NB4 (cell line): ENCODE results near the gene ARHGAP4.

Experiments
- DNase-seq: peaks from one replicate; pipeline ENCODE4 v3.0.0; 2010; ENCODE audit warnings: low read depth
- H3K4me3 ChIP-seq: one replicate; pipeline ENCODE4 v1.5.1; 2011; ENCODE audit warnings: mild to moderate bottlenecking, low read depth, low read length, moderate library complexity
- MYC ChIP-seq: IDR thresholded peaks from 2 replicates; pipeline ENCODE4 v1.6.1; 2011; ENCODE audit warnings: low read depth, low read length
- POLR2A ChIP-seq: IDR thresholded peaks from 2 replicates; pipeline ENCODE4 v1.6.1; 2011; ENCODE audit warnings: mild to moderate bottlenecking; ENCODE audit not compliant: insufficient read length; ENCODE audit errors: extremely low read depth
- TF ChIP-seq, protein P1 (sequence below): IDR thresholded peaks from 2 replicates; pipeline ENCODE4 v1.6.1; 2011; ENCODE audit warnings: low read depth, low read length
- TF ChIP-seq, protein P2 (sequence below): IDR thresholded peaks from one replicate; pipeline ENCODE4 v1.5.1; 2012; ENCODE audit warnings: low read depth, low read length

The ARHGAP4 gene

DNA sequence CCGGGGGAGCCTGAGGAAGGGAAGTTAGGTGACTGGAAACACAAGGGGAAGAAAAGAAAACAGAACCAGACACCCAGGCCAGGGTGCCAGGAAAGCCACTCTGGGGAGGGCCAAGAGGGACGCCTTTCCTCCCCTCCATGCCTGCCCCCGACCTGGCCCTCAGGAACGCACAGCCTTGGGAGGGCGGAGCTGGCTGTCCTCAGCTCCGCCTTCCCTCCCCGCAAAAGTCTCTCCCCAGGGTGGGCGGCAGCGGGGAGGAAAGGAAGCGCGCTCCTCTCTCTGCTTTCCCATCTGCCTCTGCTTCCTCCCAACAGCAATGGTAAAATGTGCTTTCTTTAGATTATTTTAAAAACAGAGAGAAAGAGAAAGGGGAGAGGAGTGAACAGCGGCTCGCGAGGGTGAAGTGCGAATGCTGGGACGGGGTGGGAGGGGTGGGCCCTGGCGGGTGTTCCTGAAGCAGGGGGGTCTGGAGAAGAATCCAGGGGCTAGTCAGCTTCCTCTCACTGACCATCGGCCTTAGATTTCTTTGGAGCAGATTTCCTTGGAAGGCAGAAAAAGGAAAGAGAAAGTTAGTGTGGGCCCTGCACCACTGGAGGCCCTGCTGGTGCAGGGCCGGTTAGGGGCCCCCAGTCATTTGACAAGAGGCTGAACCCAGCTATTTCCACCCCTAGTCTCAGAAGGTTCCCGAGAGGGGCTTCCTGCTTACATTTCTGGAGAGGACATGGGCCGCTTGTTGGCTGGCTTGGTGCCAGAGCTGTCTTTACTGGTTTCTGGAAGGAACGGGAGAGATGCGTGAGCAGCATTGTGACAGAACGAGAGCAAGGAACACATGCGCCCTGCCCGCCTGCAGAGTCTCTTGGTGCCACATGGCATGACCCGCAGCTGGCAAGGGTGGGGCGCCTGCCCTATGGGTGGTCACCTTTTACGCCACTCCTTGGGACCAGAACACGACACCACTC is 23.1 kb upstream of the ARHGAP4 start:
- TF ChIP-seq, protein P1, sequence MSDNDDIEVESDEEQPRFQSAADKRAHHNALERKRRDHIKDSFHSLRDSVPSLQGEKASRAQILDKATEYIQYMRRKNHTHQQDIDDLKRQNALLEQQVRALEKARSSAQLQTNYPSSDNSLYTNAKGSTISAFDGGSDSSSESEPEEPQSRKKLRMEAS, result no peak
- TF ChIP-seq, protein P2, sequence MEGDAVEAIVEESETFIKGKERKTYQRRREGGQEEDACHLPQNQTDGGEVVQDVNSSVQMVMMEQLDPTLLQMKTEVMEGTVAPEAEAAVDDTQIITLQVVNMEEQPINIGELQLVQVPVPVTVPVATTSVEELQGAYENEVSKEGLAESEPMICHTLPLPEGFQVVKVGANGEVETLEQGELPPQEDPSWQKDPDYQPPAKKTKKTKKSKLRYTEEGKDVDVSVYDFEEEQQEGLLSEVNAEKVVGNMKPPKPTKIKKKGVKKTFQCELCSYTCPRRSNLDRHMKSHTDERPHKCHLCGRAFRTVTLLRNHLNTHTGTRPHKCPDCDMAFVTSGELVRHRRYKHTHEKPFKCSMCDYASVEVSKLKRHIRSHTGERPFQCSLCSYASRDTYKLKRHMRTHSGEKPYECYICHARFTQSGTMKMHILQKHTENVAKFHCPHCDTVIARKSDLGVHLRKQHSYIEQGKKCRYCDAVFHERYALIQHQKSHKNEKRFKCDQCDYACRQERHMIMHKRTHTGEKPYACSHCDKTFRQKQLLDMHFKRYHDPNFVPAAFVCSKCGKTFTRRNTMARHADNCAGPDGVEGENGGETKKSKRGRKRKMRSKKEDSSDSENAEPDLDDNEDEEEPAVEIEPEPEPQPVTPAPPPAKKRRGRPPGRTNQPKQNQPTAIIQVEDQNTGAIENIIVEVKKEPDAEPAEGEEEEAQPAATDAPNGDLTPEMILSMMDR, result no peak
- TF ChIP-seq POLR2A, result no peak
- no peak for TF ChIP-seq MYC
- no peak overlapping the region for H3K4me3 ChIP-seq
- no peak for DNase-seq

DNA sequence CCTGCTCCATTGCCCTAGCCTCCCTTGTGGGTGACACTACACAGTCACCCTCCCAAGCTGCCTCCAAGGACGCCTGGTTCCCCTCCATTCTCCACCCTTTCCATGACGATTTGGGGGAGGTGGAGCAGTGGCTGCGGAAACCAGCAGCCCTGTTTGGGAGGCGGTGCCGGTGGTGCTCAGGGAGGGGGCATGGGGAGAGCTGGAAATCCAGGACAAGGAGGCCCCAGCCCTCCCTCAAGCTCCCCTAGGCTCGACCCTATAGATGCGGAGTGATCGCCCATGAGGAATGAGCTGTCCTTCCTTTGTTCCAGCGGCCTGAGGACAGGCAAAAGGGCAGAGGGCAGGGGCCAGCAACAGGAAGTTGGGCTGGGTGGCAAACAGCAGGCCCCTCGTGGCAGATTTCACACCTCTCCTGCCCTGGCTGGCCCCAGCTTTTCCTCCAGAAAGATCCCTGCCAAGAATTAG is 22.0 kb upstream of the ARHGAP4 start:
- no peak overlapping the region for H3K4me3 ChIP-seq
- TF ChIP-seq, protein P1, result no peak
- TF ChIP-seq MYC, result no peak
- no peak for TF ChIP-seq POLR2A
- TF ChIP-seq, protein P2, result no peak
- DNase-seq, result no peak

DNA sequence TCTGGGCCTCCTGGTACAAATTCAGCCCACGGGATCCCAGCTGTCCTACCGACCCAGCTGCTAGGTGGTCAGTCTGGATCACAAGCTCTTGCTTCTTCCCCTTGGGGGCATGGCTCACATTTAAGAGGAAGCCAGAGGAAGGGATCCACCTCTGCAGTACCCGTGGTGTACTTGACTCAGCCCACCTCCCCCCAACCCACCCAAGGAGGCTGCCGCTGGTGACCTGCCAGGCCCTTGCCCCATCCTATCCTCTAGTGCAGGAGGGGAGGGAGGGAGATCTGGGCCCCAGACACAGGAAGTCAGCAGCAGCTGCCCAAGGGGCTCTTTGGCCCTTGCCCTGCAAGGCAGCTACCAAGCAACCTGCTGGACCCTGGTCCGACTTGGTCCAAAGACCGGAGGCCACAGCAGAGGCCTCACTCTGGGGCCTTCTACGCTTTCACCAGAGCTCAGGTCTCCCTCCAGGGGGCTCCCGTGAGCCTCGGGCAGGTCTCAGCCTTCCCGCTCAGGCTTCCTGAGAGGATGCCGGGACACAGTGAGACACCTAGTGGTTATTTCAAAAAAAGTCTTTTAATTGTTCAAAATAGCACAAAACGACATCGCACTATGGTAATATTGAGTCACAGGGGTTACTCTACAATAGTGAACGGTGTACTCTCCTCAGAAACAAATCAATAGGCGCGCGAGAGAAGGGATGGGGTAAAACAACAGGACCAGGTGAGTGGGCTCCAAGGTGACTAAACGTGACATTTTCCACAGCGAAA is 21.1 kb upstream of the ARHGAP4 start:
- H3K4me3 ChIP-seq, result no peak overlapping the region
- TF ChIP-seq, protein P1, result no peak
- TF ChIP-seq, protein P2, result peak; percentile 80
- TF ChIP-seq POLR2A (no peak), MYC (no peak)
- peak; percentile 81 for DNase-seq

DNA sequence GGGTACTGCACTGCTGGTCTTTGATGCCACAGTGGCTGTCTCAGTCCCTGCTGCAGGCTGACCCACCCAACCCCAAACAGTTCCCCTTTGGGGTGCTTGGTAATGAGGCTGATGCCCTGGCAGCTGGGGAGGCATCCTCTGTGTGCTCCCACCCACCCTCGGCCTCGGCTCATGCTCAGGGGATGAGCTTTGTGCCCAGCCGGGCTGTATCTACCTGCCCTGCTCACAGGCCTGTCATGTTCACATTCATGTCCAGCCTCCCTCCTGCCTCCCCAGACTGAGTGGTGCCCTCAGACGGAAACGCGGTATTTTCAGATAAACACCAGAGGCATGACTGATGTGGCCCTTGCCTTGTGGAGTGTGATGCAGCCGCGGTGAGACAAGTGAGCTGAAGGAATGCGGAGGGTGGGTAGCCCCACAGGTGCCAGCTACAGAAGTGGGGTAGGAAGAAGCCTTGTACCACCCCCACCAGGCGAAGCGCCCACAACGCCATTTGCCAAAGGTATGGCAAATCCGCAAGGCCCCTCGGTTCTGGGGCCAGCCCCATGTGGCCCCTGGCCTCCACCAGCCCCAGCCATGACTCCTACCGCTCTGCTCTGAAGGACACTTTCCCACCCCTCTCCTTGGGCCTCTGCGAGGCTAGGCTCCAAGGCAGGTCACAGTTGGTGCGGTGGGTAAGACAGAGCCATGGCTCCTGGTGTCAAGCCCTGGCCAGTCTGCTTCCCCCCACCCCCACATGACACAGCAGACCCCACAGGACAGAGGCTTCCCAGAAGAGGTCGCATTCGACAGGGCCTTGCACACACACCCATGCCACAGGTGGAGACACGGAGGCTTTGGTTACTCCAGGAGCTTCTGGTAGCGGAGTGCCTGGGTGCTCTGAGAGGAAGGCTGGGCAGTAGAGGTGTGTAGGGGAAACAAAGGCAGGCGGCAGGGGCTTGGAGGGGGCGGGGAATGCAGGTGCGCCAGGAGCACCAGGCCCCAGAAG is 20.2 kb upstream of the ARHGAP4 start:
- no peak overlapping the region for H3K4me3 ChIP-seq
- TF ChIP-seq, protein P2, result no peak
- no peak for TF ChIP-seq POLR2A
- TF ChIP-seq, protein P1, result no peak
- TF ChIP-seq MYC, result no peak
- no peak for DNase-seq

DNA sequence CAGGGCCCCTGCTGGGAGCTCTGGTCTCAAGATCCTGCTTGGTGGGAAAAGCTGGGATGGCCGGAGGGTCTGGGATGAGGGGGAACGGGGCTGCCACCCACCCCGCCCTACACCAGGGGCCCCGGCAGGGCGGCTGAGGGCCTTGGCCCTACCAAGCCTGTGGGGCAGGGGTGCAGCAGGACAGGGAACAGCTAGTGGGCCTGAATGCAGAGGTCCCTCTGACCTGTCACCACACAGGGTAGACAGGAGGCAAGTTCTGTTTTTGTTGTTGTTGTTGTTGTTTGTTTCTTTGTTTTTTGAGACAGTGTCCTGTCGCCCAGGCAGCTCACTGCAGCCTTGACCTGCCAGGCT is 18.7 kb upstream of the ARHGAP4 start:
- no peak overlapping the region for H3K4me3 ChIP-seq
- DNase-seq, result no peak
- TF ChIP-seq, protein P1, result no peak
- TF ChIP-seq POLR2A (no peak), MYC (no peak)
- TF ChIP-seq, protein P2, result no peak
